NCI-H526 treated with DMSO at 0.1 percent for 48 hours (cell line): ENCODE measurements around the gene SMC1B.
A peak's percentile ranks its signal among the peaks of the same experiment; 100 is the strongest.

Source experiments
- DNase-seq: peaks from one replicate; lab custom pipeline; 2025; lab: John Stamatoyannopoulos, UW

SMC1B gene

GRCh38 chr22:45318558-45319323 is 94.7 kb downstream of the SMC1B start:
- no peak for DNase-seq

DNA sequence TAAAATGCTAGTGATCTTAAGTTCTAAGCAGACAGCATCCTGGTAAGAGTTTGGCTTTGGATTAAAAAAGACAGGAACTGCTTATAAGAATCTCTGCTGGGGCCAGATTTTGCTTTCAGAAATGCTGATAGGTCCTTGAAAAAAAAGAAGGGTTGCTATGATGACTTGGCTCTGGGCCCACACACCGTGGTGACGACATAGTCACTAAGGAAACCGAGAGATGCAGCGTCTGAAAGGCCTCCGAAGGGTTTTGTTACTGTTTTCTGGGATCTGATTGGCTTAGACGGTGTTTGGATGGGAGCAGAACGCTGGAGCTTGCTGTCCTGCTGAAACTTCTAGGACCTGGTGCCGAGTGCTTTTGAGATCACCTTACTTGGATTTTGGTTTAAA is 95.2 kb downstream of the SMC1B start:
- DNase-seq: no peak

DNA sequence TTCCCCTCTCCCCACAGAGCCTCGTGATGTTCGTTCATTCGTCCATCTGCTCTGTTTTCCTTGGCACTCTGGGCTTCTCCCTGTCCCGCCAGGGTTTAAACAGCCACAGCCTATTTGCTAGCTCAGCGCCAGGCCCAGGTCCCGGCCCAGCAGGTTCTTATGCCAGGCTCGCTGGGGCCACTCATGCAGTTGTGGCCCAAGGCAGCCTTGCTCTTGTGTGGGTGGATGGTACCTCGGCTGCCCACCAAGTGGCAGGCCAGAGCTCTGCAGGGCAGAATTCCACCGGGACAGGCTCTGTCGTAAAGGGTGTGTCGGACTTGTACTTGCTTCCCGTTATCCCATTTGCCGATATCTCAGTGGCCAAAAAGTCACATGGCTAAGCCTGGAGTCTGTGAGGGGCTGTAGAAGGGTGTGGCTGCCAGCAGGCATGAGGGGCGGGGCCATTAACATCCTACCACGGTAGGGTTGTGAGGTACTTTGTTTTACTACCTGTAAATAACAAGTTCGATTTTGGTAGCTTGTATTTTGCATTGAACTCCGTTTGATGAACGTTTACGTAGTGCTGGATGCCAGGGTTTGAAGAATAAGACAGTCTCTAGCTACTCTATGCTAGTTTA is 95.7 kb downstream of the SMC1B start:
- DNase-seq: no peak

DNA sequence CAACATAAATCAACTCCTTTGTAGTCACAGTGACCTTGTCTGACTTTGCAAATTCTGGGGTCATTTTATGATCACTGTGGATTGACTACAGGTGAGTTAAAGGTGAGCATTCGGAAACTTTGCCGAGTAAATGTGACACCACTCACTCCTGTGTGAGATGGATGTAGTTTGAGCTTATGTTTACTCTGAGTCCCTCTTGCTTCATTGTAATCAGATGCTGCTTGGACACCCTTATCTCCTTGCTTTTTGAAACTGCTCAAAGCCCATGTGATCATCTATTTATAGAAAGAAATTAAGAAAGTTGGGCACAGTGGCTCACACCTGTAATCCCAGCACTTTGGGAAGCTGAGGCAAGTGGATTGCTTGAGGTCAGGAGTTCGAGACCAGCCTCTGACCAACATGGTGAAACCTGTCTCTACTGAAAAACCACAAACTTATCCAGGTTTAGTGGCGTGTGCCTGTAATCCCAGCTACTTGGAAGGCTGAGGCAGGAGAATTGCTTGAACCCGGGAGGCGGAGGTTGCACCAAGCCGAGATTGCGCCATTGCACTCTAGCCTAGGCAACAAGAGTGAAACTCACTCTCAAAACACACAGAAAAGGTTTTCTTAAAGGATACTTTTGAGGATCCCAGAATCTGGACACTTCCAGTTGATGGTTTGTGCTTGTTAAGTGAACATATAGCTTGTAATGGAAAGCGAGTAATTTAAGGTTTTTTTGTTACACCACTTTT is 96.4 kb downstream of the SMC1B start:
- no peak for DNase-seq

DNA sequence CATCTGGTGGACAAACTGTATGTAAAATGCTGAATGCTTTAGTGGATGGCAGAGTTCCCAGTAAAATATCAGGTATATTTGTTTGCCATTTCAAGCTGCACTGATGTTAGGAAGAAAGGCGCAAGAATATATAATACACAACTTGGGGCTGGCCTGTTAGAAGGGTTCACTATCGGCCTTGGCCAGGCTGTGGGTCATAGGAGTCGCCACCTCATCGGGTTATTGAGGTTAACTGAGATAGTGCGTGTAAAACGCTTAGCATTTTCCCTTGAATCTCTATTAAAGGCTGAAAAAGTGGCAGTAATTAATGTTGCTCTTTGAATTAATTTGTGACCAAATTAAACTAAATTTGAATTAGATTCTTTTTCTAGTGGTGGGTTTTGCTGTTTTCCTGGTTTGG is 98.6 kb downstream of the SMC1B start:
- DNase-seq: no peak

- no peak for DNase-seq
These were observed 99.2 kb downstream of the SMC1B start for GRCh38 chr22:45314054-45314721.

GRCh38 chr22:45312856-45313255 is 100.5 kb downstream of the SMC1B start:
- DNase-seq: no peak

DNA sequence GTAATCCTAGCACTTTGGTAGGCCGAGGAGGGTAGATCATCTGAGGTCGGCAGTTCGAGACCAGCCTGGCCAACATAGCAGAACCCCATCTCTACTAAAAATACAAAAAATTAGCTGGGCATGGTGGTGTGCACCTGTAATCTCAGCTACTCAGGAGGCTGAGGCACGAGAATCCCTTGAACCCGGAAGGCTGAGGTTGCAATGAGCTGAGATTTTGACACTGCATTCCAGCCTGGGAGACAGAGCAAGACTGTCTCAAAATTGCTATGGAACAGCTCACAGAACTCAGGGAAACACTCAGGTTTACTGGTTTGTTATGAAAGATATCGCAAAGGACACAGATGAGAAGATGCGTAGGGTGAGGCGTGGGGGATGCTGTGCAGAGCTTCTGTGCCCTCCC is 101.0 kb downstream of the SMC1B start:
- DNase-seq: no peak

GRCh38 chr22:45310977-45311531 is 102.3 kb downstream of the SMC1B start:
- DNase-seq: no peak

DNA sequence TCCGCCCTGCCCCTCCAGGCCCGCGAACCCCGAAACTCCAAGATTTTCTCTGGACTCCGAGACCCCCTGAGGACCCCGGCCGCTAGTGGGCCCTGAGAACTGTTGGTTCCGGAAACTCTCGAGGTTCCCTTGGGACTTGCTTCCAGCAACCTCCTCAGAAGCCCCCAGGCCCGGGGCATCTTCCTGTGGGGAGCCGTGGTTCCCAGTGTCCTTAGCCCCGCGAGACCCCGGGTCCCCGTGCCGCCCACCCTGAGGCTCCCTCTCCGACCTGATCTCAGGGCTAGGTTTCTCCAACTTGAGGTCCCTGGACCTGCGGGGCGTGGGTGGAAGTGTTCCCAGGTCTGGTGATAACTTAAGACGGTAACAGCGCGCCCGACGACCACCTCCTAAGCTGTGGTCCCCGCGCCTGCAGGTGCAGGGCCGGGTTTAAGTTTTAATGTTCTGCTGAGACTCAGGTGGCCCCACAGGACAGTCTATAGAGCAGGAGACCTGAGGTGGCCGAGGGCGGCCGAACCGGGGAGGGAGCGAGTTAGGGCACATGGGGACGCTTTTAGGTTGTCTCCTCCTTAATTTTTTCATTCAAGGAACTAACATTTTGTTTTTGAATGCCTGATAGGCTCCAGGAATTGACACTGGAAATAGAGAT is 102.9 kb downstream of the SMC1B start:
- no peak for DNase-seq

DNA sequence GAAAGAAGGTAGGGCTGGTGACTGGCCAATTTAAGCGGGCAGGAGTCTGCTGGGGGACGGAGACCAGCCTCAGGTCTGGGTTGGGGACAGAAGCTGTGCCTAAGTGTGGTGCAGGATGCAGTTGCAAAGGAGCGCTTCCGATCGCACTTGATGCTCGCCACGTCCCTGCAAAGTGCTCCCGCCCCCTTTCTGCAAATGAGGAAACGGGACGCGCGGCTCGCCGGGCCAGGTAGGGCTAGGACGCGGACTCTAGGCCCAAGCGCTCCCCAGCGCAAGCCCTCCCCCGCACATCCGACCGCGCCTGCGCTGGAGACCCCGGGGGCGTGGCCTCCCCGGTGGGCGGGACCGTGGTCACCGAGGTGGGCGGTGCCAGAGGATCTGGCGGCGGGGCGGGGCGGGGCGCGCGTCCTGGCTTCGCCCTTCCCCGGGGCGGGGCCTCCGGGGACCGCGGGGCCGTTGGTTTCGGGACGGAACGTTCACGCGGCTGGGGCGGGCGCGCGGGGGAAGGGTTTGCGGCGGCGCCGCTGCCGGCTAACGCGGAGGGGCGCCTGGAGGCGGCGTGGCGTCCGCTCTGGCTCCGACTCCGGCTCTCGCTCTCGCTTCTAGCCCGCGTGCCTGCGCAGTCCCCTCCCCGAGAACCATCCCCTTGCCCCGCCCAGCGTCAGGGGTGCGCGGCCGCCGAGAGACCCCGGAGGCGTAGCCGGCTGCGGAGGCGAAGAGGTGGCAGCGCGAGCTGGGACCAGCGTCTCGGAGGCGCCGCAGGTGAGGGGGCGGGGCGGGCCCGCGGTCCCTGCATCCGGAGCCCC is 103.8 kb downstream of the SMC1B start, which contains the start of gene FAM118A:
FAM118A (plus strand) TSS at position 513 of the 806 bp plus-strand sequence. CDS start 12,446 bp downstream, outside the sequence.
- DNase-seq: peak; percentile 67

- no peak for DNase-seq
These were observed 104.4 kb downstream of the SMC1B start for GRCh38 chr22:45308957-45309421.

- no peak for DNase-seq
These were observed 104.9 kb downstream of the SMC1B start for GRCh38 chr22:45308391-45308956.

GRCh38 chr22:45306139-45306538 is 107.3 kb downstream of the SMC1B start:
- no peak for DNase-seq

- DNase-seq: no peak
These were observed 107.8 kb downstream of the SMC1B start for GRCh38 chr22:45305456-45306075.

DNA sequence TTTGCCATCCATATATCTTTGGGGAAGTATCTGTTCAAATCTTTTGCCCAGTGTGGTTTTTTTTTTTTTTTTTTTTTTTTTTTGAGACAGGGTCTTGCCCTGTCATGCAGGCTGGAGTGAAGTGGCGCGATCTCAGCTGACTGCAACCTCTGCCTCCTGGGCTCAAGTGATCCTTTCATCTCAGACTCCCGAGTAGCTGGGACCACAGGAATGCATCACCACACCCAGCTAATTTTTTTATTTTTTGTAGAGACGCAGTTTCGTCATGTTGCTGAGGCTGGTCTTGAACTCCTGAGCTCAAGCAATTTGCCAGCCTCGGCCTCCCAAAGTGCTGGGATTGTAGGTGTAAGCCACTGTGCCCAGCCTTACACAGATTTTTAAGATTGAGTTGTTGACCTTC is 108.4 kb downstream of the SMC1B start:
- no peak for DNase-seq

GRCh38 chr22:45303181-45303580 is 110.2 kb downstream of the SMC1B start:
- DNase-seq: no peak

- no peak for DNase-seq
These were observed 110.6 kb downstream of the SMC1B start for GRCh38 chr22:45302751-45303150.

- DNase-seq: no peak
These were observed 114.4 kb downstream of the SMC1B start for GRCh38 chr22:45298934-45299505.
